ENCODE data around the gene FBXO38.

FBXO38 gene

DNA sequence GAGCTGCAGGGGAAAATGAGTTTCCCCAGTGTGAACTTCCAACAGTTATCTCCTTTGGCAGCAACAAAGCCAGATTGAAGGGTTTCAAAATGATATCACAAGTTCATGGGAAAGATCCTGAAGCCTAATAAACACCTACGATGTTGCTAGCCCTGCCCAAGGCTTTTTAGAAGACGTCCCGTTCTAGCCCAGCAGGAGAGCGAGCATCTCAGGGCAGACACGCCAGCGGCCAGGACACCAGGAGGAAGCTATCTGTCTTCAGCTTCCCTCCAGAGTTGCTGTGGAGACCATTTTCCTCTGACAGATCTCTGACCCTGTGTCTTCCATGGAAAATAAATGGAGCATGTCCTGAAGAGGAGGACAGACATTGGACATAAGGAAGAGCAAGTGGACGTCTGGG, 98.4 kb downstream of the FBXO38 start:
- TF ChIP-seq, protein P1, sequence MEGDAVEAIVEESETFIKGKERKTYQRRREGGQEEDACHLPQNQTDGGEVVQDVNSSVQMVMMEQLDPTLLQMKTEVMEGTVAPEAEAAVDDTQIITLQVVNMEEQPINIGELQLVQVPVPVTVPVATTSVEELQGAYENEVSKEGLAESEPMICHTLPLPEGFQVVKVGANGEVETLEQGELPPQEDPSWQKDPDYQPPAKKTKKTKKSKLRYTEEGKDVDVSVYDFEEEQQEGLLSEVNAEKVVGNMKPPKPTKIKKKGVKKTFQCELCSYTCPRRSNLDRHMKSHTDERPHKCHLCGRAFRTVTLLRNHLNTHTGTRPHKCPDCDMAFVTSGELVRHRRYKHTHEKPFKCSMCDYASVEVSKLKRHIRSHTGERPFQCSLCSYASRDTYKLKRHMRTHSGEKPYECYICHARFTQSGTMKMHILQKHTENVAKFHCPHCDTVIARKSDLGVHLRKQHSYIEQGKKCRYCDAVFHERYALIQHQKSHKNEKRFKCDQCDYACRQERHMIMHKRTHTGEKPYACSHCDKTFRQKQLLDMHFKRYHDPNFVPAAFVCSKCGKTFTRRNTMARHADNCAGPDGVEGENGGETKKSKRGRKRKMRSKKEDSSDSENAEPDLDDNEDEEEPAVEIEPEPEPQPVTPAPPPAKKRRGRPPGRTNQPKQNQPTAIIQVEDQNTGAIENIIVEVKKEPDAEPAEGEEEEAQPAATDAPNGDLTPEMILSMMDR (IDR thresholded peaks at IDR 0.05; ENCODE audit: low read depth, low read length): no peak
- TF ChIP-seq, protein P2, sequence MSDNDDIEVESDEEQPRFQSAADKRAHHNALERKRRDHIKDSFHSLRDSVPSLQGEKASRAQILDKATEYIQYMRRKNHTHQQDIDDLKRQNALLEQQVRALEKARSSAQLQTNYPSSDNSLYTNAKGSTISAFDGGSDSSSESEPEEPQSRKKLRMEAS (IDR thresholded peaks at IDR 0.05; ENCODE audit: low read depth, low read length): no peak
- TF ChIP-seq POLR2A (IDR thresholded peaks at IDR 0.05; ENCODE audit: extremely low read depth, insufficient read length) (no peak), MYC (IDR thresholded peaks at IDR 0.05; ENCODE audit: low read depth, low read length) (no peak)
- H3K4me3 ChIP-seq (ENCODE audit: low read depth, low read length): no peak overlapping the region
- DNase-seq (ENCODE audit: low read depth): no peak

DNA sequence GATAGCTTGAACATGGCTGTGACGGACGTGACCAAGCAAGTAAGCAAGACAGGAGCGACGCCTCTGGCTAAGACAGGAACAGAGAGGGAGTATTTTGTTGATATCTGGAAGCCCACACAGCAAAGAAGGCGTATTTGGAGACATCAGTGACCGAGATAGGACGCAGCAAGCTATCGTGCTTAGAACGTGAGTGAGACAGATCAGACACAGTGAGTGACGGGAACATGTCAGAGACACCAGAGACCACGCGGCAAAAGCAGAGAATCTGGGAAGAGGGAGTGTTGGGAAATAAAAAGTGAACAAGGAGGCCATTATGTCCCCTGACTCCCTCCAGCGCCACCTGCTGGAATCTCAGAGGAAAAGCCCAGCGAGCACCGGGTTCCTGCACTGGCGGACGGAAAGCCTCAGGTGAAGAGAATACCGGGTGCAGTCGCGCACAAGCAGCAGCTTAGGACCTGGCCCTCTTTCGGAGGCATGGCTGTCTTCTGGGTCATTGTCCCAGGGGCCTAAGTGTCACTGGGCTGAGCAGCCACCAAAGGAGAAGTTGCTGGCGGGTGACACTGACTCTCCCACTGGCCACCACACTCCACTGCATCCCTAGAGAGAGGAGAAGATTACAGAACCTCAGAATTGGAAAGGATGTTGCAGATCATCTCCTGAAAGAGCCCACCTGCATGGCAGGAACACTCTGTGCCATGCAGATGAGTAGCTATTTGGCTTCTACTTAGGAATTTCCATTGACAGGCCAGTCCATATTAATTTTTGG, 99.1 kb downstream of the FBXO38 start:
- no peak overlapping the region for H3K4me3 ChIP-seq (ENCODE audit: low read depth, low read length)

DNA sequence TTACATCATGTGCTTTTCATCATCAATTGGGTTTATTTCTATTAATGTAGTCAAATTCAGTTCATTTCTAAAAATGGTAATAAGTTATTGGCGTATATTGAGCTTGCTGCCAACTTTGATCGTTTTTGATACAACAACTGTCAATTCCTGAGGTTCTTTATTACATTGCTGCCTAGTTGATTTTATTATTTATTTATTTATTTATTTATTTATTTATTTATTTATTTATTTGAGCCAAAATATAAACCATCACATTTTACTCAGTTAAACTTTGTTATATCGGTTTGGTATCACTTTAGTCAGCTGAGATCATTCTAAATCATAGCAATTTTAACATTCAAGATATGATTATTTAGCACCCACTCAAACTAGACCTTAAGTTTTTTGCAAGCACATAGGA, 100.0 kb downstream of the FBXO38 start:
- TF ChIP-seq POLR2A (IDR thresholded peaks at IDR 0.05; ENCODE audit: extremely low read depth, insufficient read length) (no peak), MYC (IDR thresholded peaks at IDR 0.05; ENCODE audit: low read depth, low read length) (no peak)
- TF ChIP-seq, protein P2 (IDR thresholded peaks at IDR 0.05; ENCODE audit: low read depth, low read length): no peak
- TF ChIP-seq, protein P1 (IDR thresholded peaks at IDR 0.05; ENCODE audit: low read depth, low read length): no peak
- H3K4me3 ChIP-seq (ENCODE audit: low read depth, low read length): no peak overlapping the region
- no peak for DNase-seq (ENCODE audit: low read depth)

More for the DNA sequence above, 99.1 kb downstream of the FBXO38 start:
- TF ChIP-seq POLR2A (IDR thresholded peaks at IDR 0.05; ENCODE audit: extremely low read depth, insufficient read length) (no peak), MYC (IDR thresholded peaks at IDR 0.05; ENCODE audit: low read depth, low read length) (0 out of 2 replicates have a peak, but pooled peaks have one; percentile 14)
- TF ChIP-seq, protein P1 (IDR thresholded peaks at IDR 0.05; ENCODE audit: low read depth, low read length): peak; percentile 85
- TF ChIP-seq, protein P2 (IDR thresholded peaks at IDR 0.05; ENCODE audit: low read depth, low read length): 0 out of 2 replicates have a peak, but pooled peaks have one; percentile 32
- peak; percentile 62 for DNase-seq (ENCODE audit: low read depth)

DNA sequence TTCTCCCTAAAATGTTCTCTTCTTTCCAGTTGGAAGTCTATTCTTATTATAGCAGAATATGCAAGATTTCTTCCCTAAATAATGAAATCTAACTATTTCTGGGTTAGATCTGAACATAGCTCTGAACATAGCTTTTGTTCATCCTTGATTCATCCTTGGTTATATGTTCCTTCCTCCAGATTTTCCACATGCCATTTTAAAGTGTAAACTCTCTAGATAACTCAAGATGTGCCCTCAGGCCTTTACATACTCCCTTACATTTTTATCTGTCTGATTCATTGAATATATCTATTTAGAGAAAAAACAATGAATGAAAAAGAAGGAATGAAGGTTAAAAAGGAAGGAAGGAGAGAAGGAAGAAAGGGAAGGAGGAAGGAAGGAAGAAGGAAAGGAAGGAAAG, 100.9 kb downstream of the FBXO38 start:
- TF ChIP-seq MYC (IDR thresholded peaks at IDR 0.05; ENCODE audit: low read depth, low read length) (no peak), POLR2A (IDR thresholded peaks at IDR 0.05; ENCODE audit: extremely low read depth, insufficient read length) (no peak)
- TF ChIP-seq, protein P2 (IDR thresholded peaks at IDR 0.05; ENCODE audit: low read depth, low read length): no peak
- TF ChIP-seq, protein P1 (IDR thresholded peaks at IDR 0.05; ENCODE audit: low read depth, low read length): no peak
- no peak for DNase-seq (ENCODE audit: low read depth)
- H3K4me3 ChIP-seq (ENCODE audit: low read depth, low read length): no peak overlapping the region

DNA sequence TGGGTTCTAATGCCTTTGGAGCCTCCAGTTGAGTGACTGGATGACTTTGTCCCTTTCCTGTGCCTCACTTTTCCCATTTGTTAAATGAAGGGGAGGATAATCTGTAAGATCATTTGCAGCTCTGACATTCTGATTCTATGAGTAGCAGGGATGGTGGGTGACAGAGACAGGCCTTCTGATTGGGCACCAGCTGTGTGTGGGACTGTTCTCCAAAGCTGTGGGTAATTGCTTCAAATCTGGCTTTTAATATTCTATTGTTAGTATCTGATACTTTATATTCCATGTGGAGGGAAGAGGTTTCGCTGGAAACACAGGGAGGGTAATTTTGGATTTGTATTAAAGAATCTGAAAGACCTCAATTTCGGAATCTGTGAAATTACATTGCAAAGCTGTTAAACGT, 102.7 kb downstream of the FBXO38 start:
- H3K4me3 ChIP-seq (ENCODE audit: low read depth, low read length): no peak overlapping the region
- no peak for TF ChIP-seq MYC (IDR thresholded peaks at IDR 0.05; ENCODE audit: low read depth, low read length)
- TF ChIP-seq, protein P2 (IDR thresholded peaks at IDR 0.05; ENCODE audit: low read depth, low read length): no peak
- TF ChIP-seq, protein P1 (IDR thresholded peaks at IDR 0.05; ENCODE audit: low read depth, low read length): no peak
- no peak for TF ChIP-seq POLR2A (IDR thresholded peaks at IDR 0.05; ENCODE audit: extremely low read depth, insufficient read length)
- no peak for DNase-seq (ENCODE audit: low read depth)
